Skin epidermis (tissue), 12 donors: Measurements from ENCODE around the gene GOLPH3L.
"Not testable (repeated sequence)": the region's sequence is repeated elsewhere in the genome, so short reads cannot be mapped to it uniquely, and the experiment has no call there.

Experiments
- H3K27ac ChIP-seq, 21 experiments: fragments of 200-600 bp; sonication (generic) in 11 of 21; one replicate each; pipeline ENCODE4 v1.5.0; 2020; ENCODE audit warnings: mild to moderate bottlenecking in 3 of 21, inconsistent platforms in 2 of 21, moderate library complexity in 2 of 21
- H3K4me3 ChIP-seq, 7 experiments: fragments of 200-600 bp; sonication (generic) in 2 of 7; one replicate each; pipeline ENCODE4 v1.5.0; 2020; ENCODE audit warnings: inconsistent platforms in 2 of 7, mild to moderate bottlenecking in 2 of 7, moderate library complexity in 1 of 7

Gene GOLPH3L

GRCh38 chr1:150621497-150622302 lies 75.3 kb downstream of the GOLPH3L start:
- Histone ChIP-seq H3K27ac (peak overlapping the region in 18 of 21 experiments; percentile 35 to 79 (median 60)), H3K4me3 (no peak overlapping the region)

DNA sequence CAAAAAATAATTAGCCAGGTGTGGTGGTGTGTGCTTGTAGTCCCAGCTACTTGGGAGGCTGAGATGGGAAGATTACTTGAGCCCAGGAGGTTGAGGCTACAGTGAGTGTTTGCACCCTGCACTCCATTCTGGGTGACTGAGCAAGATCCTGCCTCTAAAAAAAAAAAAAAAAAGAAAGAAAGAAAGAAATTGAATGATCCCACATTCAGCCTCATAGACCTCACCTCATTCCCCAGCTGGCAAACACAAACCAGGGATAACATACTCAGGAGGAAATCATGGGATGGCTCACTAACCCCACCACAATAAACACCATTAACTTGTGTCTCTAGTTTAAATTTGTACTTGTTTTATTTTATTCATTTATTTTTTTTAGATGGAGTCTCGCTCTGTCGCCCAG lies 76.0 kb downstream of the GOLPH3L start:
- Histone ChIP-seq H3K27ac (peak overlapping the region in 17 of 21 experiments; percentile 5 to 79 (median 60)), H3K4me3 (no peak overlapping the region)

DNA sequence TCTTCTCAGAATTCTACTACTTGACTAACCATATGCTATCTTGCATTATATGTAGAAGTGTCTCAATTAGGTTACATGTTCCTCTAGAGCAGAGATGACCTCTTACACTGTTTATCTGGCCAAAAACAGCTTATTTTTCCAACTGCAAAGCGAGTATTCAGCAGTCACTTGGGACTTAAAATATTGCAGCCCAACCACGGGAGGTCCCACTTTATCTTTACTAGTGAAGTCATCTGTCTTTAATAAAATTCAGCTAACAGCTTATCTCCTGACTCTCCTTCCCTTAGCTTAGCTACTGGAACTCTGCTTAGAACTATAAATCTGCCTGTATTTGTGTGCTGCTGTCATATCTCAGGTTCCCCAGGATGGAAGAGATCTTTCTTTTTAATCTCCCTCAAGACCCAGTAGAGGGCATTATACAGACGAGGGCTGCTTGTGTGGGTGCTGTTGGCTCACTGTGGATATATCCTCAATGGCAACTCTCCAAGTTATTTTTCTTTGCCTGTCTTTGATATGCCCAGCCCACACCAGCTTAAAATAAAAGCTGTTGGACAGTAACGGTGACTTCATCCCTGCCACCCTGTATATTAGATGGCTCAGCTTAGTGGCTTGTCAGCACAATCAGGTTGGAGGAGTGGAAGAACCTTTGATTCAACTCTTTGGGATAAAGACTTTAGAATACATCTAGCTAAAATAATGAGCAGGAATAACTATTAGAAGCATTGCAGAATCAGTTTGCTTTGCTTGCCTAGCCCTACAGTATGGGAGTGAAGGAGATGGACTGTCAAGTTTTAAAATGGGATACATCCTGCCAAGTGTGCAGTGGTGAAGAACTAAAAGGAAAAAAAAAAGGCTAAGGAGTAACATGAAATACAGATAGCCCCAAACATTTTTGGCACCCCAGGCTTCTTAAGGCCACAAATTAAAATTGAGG lies 77.1 kb downstream of the GOLPH3L start:
- Histone ChIP-seq H3K27ac (peak overlapping the region in 17 of 21 experiments; percentile 5 to 79 (median 65)), H3K4me3 (no peak overlapping the region)

DNA sequence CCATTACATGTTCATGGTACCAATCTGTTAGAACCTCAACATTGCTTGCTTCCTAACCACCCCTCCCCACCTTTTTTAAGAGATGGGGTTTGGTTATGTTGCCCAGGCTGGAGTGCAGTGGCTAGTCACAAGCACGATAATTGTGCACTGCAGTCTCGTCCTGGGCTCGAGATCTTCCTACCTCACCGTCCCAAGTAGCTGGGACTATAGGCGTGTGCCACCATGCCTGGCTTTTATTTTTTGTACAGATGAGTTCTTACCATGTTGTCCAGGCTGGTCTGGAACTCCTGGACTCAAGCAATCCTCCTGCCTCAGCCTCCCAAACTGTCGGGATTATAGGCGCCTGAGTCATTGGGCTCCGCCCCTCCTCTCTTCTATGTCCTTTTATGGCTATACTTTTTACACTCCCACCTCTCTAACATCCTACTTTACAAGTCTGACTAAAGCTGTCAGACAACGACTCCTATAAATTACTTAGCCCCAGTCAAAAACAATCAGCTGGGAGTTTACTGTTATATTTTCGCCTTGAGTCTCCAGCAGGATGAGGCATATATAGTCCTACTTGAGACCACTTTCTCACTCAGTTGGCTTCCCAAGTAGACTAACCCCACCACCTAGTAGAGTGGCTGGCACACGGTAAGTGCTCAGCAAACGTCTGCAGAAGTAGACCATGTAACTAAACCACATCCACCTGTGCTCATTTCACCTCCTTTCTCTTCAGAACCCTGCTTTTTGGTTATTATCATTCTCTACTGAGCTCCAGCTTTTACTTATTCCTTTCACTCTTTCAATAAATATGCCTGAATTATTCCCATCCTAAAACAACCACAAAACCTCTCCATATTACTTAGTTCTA lies 81.4 kb downstream of the GOLPH3L start:
- H3K27ac ChIP-seq: peak overlapping the region in 17 of 21 experiments; percentile 5 to 95 (median 85)

DNA sequence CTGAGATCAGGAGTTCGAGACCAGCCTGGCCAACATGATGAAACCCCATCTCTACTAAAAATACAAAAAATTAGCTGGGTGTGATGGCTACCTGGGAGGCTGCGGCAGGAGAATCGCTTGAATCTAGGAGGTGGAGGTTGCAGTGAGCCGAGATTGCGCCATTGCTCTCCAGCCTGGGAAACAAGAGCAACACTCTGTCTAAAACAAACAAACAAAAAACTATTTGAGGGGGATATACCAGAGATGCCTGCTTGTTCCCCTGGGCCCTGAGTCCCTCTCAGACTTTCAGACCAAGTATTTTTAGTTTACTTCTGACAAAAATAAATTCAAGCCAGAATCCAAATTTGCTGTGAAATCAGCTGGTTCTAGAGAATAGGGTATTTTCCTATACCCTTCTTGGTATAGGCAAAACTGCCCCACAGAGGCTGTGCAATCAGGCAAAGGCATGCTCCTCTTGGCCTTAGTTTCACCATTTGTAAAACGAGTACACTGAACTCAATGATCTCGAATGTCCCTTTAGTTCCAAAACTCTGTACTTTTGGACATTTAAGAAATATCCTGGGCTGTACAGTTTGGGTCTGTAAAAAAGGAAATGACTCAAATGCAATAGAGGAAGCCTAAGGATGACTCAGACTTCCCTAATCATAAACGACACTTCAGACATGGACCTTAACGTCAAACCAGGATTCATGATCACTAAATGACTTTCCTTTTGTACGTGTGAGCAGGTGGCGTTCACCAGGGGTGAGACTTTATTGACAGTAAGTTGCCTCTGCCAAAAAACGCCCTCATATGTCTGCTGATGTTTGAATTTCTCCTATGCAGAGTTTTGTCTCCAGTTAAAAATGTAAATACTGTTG lies 83.7 kb downstream of the GOLPH3L start:
- no peak overlapping the region for H3K4me3 ChIP-seq
- H3K27ac ChIP-seq: peak overlapping the region; percentile 48 to 95 (median 88)

More for the DNA sequence above, 81.4 kb downstream of the GOLPH3L start:
- no peak overlapping the region for H3K4me3 ChIP-seq

DNA sequence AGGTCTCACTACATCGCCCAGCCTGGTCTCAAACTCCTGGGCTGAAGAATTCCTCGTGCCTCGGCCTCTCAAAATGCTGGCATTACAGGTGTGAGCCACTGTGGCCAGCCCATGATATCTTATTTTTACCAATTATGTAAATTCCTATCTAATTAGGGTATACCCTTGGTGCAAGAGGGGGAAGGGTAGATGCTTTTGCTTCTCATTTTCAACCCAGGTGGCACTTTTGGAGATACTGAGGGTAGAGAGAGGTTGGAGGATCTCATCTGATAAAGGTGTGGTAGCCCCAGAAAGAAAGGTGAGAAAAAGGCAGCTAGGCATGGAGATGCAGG lies 85.0 kb downstream of the GOLPH3L start:
- Histone ChIP-seq H3K4me3 (no peak overlapping the region), H3K27ac (peak overlapping the region; percentile 48 to 95 (median 88))

- Histone ChIP-seq H3K4me3 (no peak overlapping the region), H3K27ac (peak overlapping the region; percentile 47 to 94 (median 88))
Observed at GRCh38 chr1:150610576-150610975, 86.4 kb downstream of the GOLPH3L start.

- Histone ChIP-seq H3K27ac (peak overlapping the region in 20 of 21 experiments; percentile 6 to 94 (median 88)), H3K4me3 (no peak overlapping the region)
Observed at GRCh38 chr1:150609732-150610131, 87.2 kb downstream of the GOLPH3L start.

GRCh38 chr1:150606463-150607142 lies 90.4 kb downstream of the GOLPH3L start:
- Histone ChIP-seq H3K27ac (peak overlapping the region in 5 of 21 experiments; percentile 6 to 93 (median 29)), H3K4me3 (no peak overlapping the region)

DNA sequence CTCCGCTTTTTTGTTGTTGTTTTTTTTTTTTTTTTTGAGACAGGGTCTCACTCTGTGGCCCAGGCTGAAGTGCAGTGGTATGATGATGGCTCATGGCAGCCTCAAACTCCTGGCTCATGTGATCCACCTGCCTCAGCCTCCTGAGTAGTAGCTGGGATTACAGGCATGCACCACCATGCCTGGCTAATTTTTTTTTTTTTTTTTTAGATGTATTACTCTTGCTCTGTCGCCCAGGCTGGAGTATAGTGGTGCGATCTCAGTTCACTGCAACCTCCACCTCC lies 91.6 kb downstream of the GOLPH3L start:
- peak overlapping the region in 13 of 21 experiments; percentile 20 to 93 (median 78) for H3K27ac ChIP-seq
- H3K4me3 ChIP-seq: not testable (repeated sequence)

DNA sequence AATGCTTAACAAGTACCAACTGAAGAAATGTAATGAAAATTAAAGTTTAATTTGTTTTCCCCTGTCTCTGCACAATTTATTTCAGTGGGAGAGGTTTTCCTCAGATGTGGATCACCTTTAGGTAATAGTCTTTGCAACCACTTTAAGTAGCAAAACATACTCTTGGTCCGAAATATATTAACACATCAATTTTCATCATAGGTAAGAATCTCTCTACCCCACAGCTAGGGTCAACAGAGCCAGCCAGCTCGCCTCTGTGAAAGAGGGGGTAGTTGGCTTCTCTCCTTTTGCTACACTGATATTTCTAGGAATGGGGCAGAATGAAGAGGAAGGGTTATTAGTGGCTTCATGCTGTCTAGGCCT lies 92.7 kb downstream of the GOLPH3L start:
- Histone ChIP-seq H3K4me3 (no peak overlapping the region), H3K27ac (peak overlapping the region; percentile 20 to 93 (median 76))

DNA sequence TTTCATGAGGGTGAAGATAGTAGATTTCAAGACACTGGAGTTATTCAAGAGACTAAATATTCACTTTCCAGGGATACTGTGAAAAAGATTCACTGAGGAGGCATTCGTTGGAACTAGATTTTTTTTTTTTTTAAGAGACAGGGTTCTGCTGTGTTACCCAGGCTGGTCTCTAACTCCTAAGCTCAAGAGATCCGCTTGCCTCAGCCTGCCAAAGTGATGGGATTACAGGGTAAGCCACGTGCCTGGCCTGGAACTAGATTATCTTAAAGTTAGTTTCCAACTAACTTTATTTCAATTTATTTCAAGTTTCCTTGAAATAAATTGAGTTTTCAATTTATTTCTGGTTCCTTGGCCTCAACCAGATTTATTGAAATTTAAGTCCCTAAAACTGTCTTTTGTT lies 93.2 kb downstream of the GOLPH3L start:
- Histone ChIP-seq H3K27ac (peak overlapping the region in 12 of 21 experiments; percentile 24 to 93 (median 77)), H3K4me3 (no peak overlapping the region)

DNA sequence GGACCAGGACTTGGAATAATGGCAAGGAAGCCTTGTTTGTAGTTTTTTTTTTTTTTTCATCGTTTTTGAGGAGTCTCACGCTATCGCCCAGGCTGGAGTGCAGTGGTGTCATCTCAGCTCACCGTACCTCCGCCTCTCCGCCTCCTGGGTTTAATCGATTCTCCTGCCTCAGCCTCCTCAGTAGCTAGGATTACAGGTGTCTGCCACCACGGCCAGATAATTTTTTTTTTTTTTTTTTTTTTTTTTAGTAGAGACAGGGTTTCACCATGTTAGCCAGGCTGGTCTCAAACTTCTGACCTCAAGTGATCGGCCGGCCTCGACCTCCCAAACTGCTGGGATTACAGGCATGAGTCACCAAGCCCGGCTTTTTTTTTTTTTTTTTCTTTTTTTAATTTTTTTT lies 94.6 kb downstream of the GOLPH3L start:
- H3K4me3 ChIP-seq, H3K27ac ChIP-seq: not testable (repeated sequence)

- Histone ChIP-seq H3K4me3 (no peak overlapping the region), H3K27ac (no peak overlapping the region)
Observed at GRCh38 chr1:150601540-150601939, 95.4 kb downstream of the GOLPH3L start.

DNA sequence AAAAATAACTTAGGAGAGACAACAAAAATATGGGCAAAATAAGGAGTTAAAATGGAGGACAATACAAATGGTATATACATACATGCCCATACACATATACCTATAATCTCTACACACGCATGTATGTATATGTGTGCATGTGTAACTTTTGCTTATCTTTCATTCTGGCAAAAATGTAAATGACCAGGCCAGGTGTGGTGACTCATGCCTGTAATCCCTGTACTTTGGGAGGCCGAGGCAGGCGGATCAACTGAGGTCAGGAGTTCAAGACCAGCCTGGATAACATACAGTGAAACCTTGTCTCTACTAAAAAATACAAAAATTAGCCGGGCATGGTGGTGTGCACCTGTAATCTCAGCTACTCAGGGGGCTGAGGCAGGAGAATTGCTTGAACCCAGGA lies 98.6 kb downstream of the GOLPH3L start:
- not testable (repeated sequence) for H3K4me3 ChIP-seq, H3K27ac ChIP-seq

GRCh38 chr1:150596976-150597375 lies 100.0 kb downstream of the GOLPH3L start:
- no peak overlapping the region for H3K27ac ChIP-seq
- no peak overlapping the region for H3K4me3 ChIP-seq
